Activated T-cell treated with anti-CD3 and anti-CD28 coated beads, Interleukin-2, amount 50 U/mL, for 4 hours (primary cell): ENCODE results near the gene OR3A3. TPM values are rescaled to one million over a fixed set of nuclear protein-coding genes. Genes with fewer than 3 reads are reported as not detected.
"Not testable (repeated sequence)": the region's sequence is repeated elsewhere in the genome, so short reads cannot be mapped to it uniquely, and the experiment has no call there.

Experiments used
- ATAC-seq, 2 donors: fragments of 200-7000 bp; cut with Tn5 transposase; one replicate each; pipeline ENCODE4 v1.10.0; 2021
- DNase-seq: peaks from one replicate; pipeline ENCODE4 v3.0.0-alpha.2; 2020
- H3K27me3 Mint-ChIP-seq: one replicate; pipeline ENCODE4 v1.8.0; 2021; ENCODE audit warnings: low read depth, mixed read lengths
- H3K36me3 Mint-ChIP-seq: one replicate; pipeline ENCODE4 v1.8.0; 2022; ENCODE audit warnings: mixed read lengths; ENCODE audit not compliant: insufficient read depth
- H3K4me1 Mint-ChIP-seq: one replicate; pipeline ENCODE4 v1.8.0; 2021; ENCODE audit warnings: low read depth, mixed read lengths
- H3K4me3 Mint-ChIP-seq: one replicate; pipeline ENCODE4 v1.8.0; 2021; ENCODE audit warnings: mild to moderate bottlenecking, moderate library complexity, mixed read lengths
- H3K9me3 Mint-ChIP-seq: one replicate; pipeline ENCODE4 v1.8.0; 2021; ENCODE audit warnings: mixed read lengths
- total RNA-seq, 3 donors: library from RNA; stranded (reverse); gene quantifications; one replicate each; pipeline ENCODE4 v1.2.1, GENCODE V29; 2021

The OR3A3 gene
- total RNA-seq = not detected

DNA sequence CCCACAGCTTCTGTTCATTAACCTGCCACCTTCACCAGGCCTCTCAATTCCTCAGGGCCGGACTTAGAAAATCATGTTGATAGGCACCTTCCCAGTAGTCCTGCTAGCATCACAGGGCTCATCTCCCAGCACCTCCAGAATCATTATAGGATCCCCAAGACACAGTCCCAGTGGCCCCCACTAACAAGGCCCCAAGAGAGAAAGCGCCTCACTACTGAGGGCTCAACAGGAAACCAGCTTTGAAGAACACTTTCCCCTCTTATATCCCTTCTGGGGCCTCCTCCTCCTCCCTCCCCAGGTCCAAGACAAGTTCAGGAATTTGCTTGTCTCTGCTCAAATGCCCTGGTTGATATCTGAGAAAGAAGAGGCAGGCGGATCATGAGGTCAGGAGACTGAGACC lies at the start of gene OR3A3:
OR3A3 (plus strand) TSS at position 301 of the 400 bp plus-strand sequence.
- H3K4me3 Mint-ChIP-seq = no peak within 1 kb of the TSS
- H3K36me3 Mint-ChIP-seq = no peaks in the 10 kb centered on the region
- peaks cover 44% of the 10 kb centered on the region for H3K27me3 Mint-ChIP-seq
- ATAC-seq = no peak
- peaks cover 19% of the 10 kb centered on the region for H3K9me3 Mint-ChIP-seq
- peaks cover 3% of the 10 kb centered on the region for H3K4me1 Mint-ChIP-seq
- no peak for DNase-seq

GRCh38 chr17:3371167-3371566 lies 40.0 kb upstream of the OR3A3 start:
- ATAC-seq, DNase-seq, H3K4me3 Mint-ChIP-seq, H3K27me3 Mint-ChIP-seq, H3K4me1 Mint-ChIP-seq, H3K36me3 Mint-ChIP-seq: not testable (repeated sequence)
- H3K9me3 Mint-ChIP-seq = peaks cover 36% of the 10 kb centered on the region

- Mint-ChIP-seq H3K4me3 (no peak overlapping the region), H3K9me3 (peaks cover 17% of the 10 kb centered on the region), H3K4me1 (no peaks in the 10 kb centered on the region), H3K27me3 (peaks cover 13% of the 10 kb centered on the region), H3K36me3 (peaks cover 7% of the 10 kb centered on the region)
- no peak for ATAC-seq
- DNase-seq = no peak
Observed at GRCh38 chr17:3378321-3378720, 32.8 kb upstream of the OR3A3 start.

DNA sequence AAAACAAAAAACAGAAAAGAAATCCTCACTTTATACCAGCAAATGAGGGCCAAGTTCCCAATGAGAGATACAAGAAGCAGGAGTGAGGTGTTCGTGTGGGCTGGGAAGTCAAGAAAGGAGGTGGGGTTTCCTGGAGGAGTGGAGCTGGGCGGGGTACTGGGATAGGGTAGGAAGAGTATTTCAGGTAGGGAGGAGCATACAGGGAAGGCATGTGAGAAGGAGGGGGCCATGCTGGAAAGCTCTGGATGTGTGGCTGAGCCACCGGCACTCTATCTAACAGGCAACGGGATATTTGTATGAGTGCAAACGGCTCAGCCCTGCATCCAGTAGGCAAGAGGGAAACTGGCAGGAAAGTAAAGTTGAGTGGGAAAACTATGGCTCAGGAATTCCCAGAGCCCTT lies 29.2 kb upstream of the OR3A3 start:
- Mint-ChIP-seq H3K4me1 (no peaks in the 10 kb centered on the region), H3K27me3 (peaks cover 35% of the 10 kb centered on the region), H3K36me3 (peaks cover 7% of the 10 kb centered on the region), H3K4me3 (no peak overlapping the region), H3K9me3 (peaks cover under 1% of the 10 kb centered on the region)
- DNase-seq = no peak
- no peak for ATAC-seq

DNA sequence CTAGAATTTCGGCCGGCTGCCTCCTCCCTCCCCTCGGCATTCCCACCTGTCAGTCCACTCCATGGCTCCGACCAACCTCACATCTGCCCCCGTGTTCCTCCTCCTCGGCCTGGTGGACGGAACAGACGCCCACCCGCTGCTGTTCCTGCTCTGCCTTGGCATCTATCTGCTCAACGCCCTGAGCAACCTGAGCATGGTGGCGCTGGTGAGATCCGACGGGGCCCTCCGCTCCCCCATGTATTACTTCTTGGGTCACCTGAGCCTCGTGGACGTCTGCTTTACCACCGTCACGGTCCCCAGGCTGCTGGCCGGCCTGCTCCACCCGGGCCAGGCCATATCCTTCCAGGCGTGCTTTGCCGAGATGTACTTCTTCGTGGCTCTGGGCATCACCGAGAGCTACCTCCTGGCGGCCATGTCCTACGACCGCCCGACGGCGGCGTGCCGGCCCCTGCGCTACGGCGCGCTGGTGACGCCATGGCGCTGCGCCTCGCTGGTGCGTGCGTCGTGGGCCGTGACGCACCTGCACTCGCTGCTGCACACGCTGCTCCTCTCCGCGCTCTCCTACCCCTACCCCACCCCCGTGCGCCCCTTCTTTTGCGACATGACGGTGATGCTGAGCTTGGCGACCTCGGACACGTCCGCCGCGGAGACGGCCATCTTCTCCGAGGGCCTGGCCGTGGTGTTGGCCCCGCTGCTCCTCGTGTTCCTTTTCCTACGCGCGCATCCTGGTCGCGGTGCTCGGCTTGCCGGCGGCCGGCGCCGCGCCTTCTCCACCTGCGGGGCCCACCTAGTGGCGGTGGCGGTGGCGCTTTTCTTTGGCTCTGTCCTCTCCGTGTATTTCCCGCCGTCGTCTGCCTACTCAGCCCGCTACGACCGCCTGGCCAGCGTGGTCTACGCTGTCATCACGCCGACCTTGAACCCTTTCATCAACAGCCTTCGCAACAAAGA lies 25.0 kb upstream of the OR3A3 start, which contains the start of gene OR3A2:
OR3A2 (minus strand) TSS at position 440 of the 948 bp plus-strand sequence.
- DNase-seq = no peak
- peak within 1 kb of the TSS; percentile 84 for H3K4me3 Mint-ChIP-seq
- H3K9me3 Mint-ChIP-seq = no peaks in the 10 kb centered on the region
- H3K36me3 Mint-ChIP-seq = no peaks in the 10 kb centered on the region
- no peaks in the 10 kb centered on the region for H3K4me1 Mint-ChIP-seq
- H3K27me3 Mint-ChIP-seq = peaks cover 43% of the 10 kb centered on the region
- ATAC-seq = peak in 1 of 2 donors; percentile 93

- H3K9me3 Mint-ChIP-seq = no peaks in the 10 kb centered on the region
- no peaks in the 10 kb centered on the region for H3K4me1 Mint-ChIP-seq
- no peak for DNase-seq
- H3K27me3 Mint-ChIP-seq = peaks cover 41% of the 10 kb centered on the region
- no peaks in the 10 kb centered on the region for H3K36me3 Mint-ChIP-seq
- no peak overlapping the region for H3K4me3 Mint-ChIP-seq
- no peak for ATAC-seq
Observed at GRCh38 chr17:3389791-3390190, 21.4 kb upstream of the OR3A3 start.

DNA sequence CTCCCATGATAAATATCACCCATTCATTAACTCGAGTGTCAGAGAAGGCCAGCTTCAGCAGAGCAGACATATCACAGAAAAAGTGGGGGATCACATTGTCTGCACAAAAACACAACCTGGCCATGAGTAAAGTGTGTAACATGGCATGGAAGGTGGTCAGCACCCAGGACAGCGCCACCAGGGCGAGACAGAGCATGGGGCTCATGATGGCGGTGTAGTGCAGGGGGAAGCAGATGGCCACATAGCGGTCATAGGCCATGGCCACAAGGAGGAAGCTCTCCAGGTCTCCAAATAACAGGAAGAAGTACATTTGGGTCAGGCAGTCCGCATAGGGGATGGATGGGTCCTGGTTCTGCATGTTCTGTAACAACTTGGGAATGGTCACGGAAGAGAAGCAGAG lies 13.4 kb upstream of the OR3A3 start:
- not testable (repeated sequence) for H3K9me3 Mint-ChIP-seq, H3K4me3 Mint-ChIP-seq, ATAC-seq, H3K36me3 Mint-ChIP-seq, H3K4me1 Mint-ChIP-seq, DNase-seq
- peaks cover 18% of the 10 kb centered on the region for H3K27me3 Mint-ChIP-seq

GRCh38 chr17:3398310-3398709 lies 12.9 kb upstream of the OR3A3 start, which contains the start of gene OR1E1:
Gene OR1E1 (minus strand): TSS chr17:3398410. CDS start chr17:3398410, 0 bp downstream.
- no peaks in the 10 kb centered on the region for H3K4me1 Mint-ChIP-seq
- H3K27me3 Mint-ChIP-seq = peaks cover 18% of the 10 kb centered on the region
- no peak for DNase-seq
- H3K9me3 Mint-ChIP-seq = no peaks in the 10 kb centered on the region
- H3K36me3 Mint-ChIP-seq = no peaks in the 10 kb centered on the region
- no peak within 1 kb of the TSS for H3K4me3 Mint-ChIP-seq
- no peak for ATAC-seq

- no peak for DNase-seq
- ATAC-seq = no peak
- Mint-ChIP-seq H3K36me3 (no peaks in the 10 kb centered on the region), H3K9me3 (no peaks in the 10 kb centered on the region), H3K4me1 (no peaks in the 10 kb centered on the region), H3K27me3 (peaks cover 12% of the 10 kb centered on the region), H3K4me3 (no peak overlapping the region)
Observed at GRCh38 chr17:3400055-3400454, 11.1 kb upstream of the OR3A3 start.

- ATAC-seq (no peak), DNase-seq (no peak)
- Mint-ChIP-seq H3K27me3 (peaks cover 13% of the 10 kb centered on the region), H3K4me3 (no peak overlapping the region), H3K9me3 (peaks cover 7% of the 10 kb centered on the region), H3K4me1 (no peaks in the 10 kb centered on the region), H3K36me3 (no peaks in the 10 kb centered on the region)
Observed at GRCh38 chr17:3401786-3402185, 9.4 kb upstream of the OR3A3 start.

- peaks cover 19% of the 10 kb centered on the region for H3K9me3 Mint-ChIP-seq
- not testable (repeated sequence) for H3K36me3 Mint-ChIP-seq
Observed at GRCh38 chr17:3403856-3404255, 7.3 kb upstream of the OR3A3 start.

GRCh38 chr17:3412216-3412615 lies 1.0 kb downstream of the OR3A3 start:
- H3K4me1 Mint-ChIP-seq, ATAC-seq, DNase-seq, H3K4me3 Mint-ChIP-seq, H3K36me3 Mint-ChIP-seq: not testable (repeated sequence)
- Mint-ChIP-seq H3K9me3 (peaks cover 11% of the 10 kb centered on the region), H3K27me3 (peaks cover 38% of the 10 kb centered on the region)

More at GRCh38 chr17:3403856-3404255, 7.3 kb upstream of the OR3A3 start:
- DNase-seq, ATAC-seq, H3K4me3 Mint-ChIP-seq, H3K4me1 Mint-ChIP-seq: not testable (repeated sequence)
- H3K27me3 Mint-ChIP-seq = peaks cover 24% of the 10 kb centered on the region

DNA sequence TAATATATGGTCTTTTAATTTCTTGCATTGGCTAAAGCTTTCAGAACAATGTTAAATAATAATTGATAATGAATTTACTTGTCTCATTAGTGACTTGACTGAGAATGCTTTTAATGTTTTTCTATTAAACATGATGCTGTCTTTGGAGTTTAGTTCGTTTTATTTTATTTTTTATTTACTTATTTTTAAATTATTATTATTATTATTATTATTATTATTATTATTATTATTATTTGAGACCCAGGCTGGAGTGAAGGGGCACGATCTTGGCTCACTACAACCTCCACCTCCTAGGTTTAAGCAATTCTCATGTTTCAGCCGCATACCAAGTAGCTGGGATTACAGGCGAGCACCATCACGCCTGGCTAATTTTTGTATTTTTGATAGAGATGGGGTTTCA lies 4.4 kb downstream of the OR3A3 start:
- Mint-ChIP-seq H3K36me3 (no peaks in the 10 kb centered on the region), H3K4me1 (peaks cover 3% of the 10 kb centered on the region)

DNA sequence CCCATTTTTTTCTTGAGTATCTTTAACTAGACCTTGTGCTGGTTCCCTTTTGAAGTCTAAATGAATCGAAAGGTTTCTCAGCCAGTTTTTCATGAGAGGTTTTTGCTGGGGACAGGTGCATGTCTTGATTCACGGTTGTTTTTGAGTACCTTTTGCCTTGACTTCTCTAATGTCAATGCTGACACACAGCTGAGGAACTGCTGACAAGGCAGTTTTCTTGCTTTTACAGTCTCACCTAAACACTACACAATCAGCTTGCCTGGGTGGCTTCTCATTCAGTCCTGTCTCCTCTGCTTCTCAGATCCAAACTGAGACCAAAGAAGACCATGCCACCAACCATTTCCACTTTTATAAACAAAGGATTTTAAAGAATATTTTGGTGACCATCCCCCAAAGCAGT lies 7.1 kb downstream of the OR3A3 start:
- no peaks in the 10 kb centered on the region for H3K4me1 Mint-ChIP-seq
- ATAC-seq = no peak
- no peaks in the 10 kb centered on the region for H3K36me3 Mint-ChIP-seq

More for the DNA sequence above, 4.4 kb downstream of the OR3A3 start:
- Mint-ChIP-seq H3K27me3 (peaks cover 26% of the 10 kb centered on the region), H3K9me3 (no peaks in the 10 kb centered on the region), H3K4me3 (no peak overlapping the region)
- DNase-seq (no peak), ATAC-seq (no peak)

GRCh38 chr17:3433215-3433614 lies 22.0 kb downstream of the OR3A3 start:
- not testable (repeated sequence) for ATAC-seq, DNase-seq, H3K4me1 Mint-ChIP-seq, H3K9me3 Mint-ChIP-seq, H3K36me3 Mint-ChIP-seq, H3K4me3 Mint-ChIP-seq
- peaks cover 15% of the 10 kb centered on the region for H3K27me3 Mint-ChIP-seq

More for the DNA sequence above, 7.1 kb downstream of the OR3A3 start:
- H3K9me3 Mint-ChIP-seq = no peaks in the 10 kb centered on the region
- no peak for DNase-seq
- no peak overlapping the region for H3K4me3 Mint-ChIP-seq
- peaks cover 20% of the 10 kb centered on the region for H3K27me3 Mint-ChIP-seq
